Activated T-cell treated with anti-CD3 and anti-CD28 coated beads, Interleukin-2, amount 50 U/mL, for 24 hours (primary cell): ENCODE data around the gene MFSD6.

Experiments
- DNase-seq: peaks from one replicate; pipeline ENCODE4 v3.0.0-alpha.2; 2020
- H3K27ac Mint-ChIP-seq: 2 replicates; pipeline ENCODE4 v1.8.0; 2020; ENCODE audit warnings: mild to moderate bottlenecking, mixed read lengths
- H3K27me3 Mint-ChIP-seq: 2 replicates; pipeline ENCODE4 v1.8.0; 2020; ENCODE audit warnings: mixed read lengths
- H3K36me3 Mint-ChIP-seq: 2 replicates; pipeline ENCODE4 v1.8.0; 2020; ENCODE audit warnings: low read depth, mixed read lengths
- H3K4me1 Mint-ChIP-seq: 2 replicates; pipeline ENCODE4 v1.8.0; 2020; ENCODE audit warnings: low read depth, mixed read lengths
- H3K4me3 Mint-ChIP-seq: 2 replicates; pipeline ENCODE4 v1.8.0; 2020; ENCODE audit warnings: mild to moderate bottlenecking, moderate library complexity, mixed read lengths
- H3K9me3 Mint-ChIP-seq: 2 replicates; pipeline ENCODE4 v1.8.0; 2020; ENCODE audit warnings: mixed read lengths

The MFSD6 gene

GRCh38 chr2:190440113-190440512, 32.0 kb downstream of the MFSD6 start:
- Mint-ChIP-seq H3K4me3 (no peak overlapping the region), H3K9me3 (no peaks in the 10 kb centered on the region), H3K27ac (no peak overlapping the region), H3K4me1 (peaks cover 77% of the 10 kb centered on the region), H3K27me3 (no peaks in the 10 kb centered on the region), H3K36me3 (peaks cover 65% of the 10 kb centered on the region)
- DNase-seq: no peak

DNA sequence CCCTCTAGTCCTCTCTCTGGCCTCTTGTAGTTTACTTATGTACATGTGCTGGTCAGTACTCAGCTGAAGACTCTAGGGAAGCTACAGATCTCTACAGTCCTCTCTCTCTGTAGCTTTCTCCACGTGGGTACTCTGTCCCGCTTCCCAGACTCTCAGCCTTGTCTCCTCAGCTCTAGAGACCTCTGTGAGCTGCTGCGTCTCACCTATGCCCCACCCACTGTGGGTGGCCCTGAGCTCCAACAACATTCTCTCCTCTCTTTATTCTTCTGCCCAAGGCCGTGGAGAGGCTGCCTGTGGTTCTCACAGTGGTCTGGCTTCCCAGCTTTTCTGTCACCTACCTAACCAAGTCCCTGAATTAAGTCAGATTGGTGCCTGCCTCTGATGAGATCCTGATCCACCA, 33.4 kb downstream of the MFSD6 start:
- Mint-ChIP-seq H3K27me3 (no peaks in the 10 kb centered on the region), H3K27ac (no peak overlapping the region), H3K4me1 (peaks cover 78% of the 10 kb centered on the region), H3K9me3 (no peaks in the 10 kb centered on the region), H3K4me3 (no peak overlapping the region), H3K36me3 (peaks cover 51% of the 10 kb centered on the region)
- no peak for DNase-seq

DNA sequence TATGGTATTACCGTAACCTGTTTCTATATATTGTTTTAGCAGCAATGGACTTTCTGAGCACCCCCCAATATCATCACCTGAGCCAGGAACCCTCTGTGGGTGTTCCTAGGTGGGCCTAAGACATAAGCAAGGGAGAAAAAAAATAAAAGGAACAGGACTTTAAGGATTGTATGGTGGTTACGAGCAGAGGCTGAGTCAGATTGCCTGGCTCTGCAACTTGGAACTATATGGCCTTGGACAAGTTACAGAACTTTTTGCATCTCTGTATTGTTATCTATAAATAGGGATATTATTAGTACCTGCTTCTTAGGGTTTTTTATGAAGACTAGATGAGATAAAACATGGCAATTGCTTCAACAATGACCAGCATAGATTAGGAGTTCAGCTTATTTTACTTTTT, 34.9 kb downstream of the MFSD6 start:
- Mint-ChIP-seq H3K36me3 (peaks cover 36% of the 10 kb centered on the region), H3K9me3 (no peaks in the 10 kb centered on the region), H3K27ac (no peak overlapping the region), H3K4me3 (no peak overlapping the region), H3K4me1 (peaks cover 79% of the 10 kb centered on the region), H3K27me3 (no peaks in the 10 kb centered on the region)
- no peak for DNase-seq

- H3K4me3 Mint-ChIP-seq: no peak overlapping the region
- peaks cover 77% of the 10 kb centered on the region for H3K4me1 Mint-ChIP-seq
- peak overlapping the region; percentile 9 for H3K27ac Mint-ChIP-seq
- H3K9me3 Mint-ChIP-seq: no peaks in the 10 kb centered on the region
- peaks cover 27% of the 10 kb centered on the region for H3K36me3 Mint-ChIP-seq
- DNase-seq: no peak
- no peaks in the 10 kb centered on the region for H3K27me3 Mint-ChIP-seq
These were observed 35.8 kb downstream of the MFSD6 start for GRCh38 chr2:190443778-190444481.

GRCh38 chr2:190444976-190445375, 36.8 kb downstream of the MFSD6 start:
- no peaks in the 10 kb centered on the region for H3K9me3 Mint-ChIP-seq
- no peak overlapping the region for H3K4me3 Mint-ChIP-seq
- DNase-seq: no peak
- H3K27me3 Mint-ChIP-seq: no peaks in the 10 kb centered on the region
- peaks cover 21% of the 10 kb centered on the region for H3K36me3 Mint-ChIP-seq
- peaks cover 69% of the 10 kb centered on the region for H3K4me1 Mint-ChIP-seq
- H3K27ac Mint-ChIP-seq: no peak overlapping the region

GRCh38 chr2:190446193-190446592, 38.0 kb downstream of the MFSD6 start:
- Mint-ChIP-seq H3K9me3 (no peaks in the 10 kb centered on the region), H3K27ac (no peak overlapping the region), H3K36me3 (peaks cover 16% of the 10 kb centered on the region), H3K4me1 (peaks cover 66% of the 10 kb centered on the region), H3K4me3 (no peak overlapping the region), H3K27me3 (no peaks in the 10 kb centered on the region)
- no peak for DNase-seq

GRCh38 chr2:190446750-190447516, 38.8 kb downstream of the MFSD6 start:
- no peak for DNase-seq
- H3K27me3 Mint-ChIP-seq: no peaks in the 10 kb centered on the region
- no peak overlapping the region for H3K4me3 Mint-ChIP-seq
- no peak overlapping the region for H3K27ac Mint-ChIP-seq
- H3K4me1 Mint-ChIP-seq: peaks cover 67% of the 10 kb centered on the region
- H3K36me3 Mint-ChIP-seq: peaks cover 11% of the 10 kb centered on the region
- no peaks in the 10 kb centered on the region for H3K9me3 Mint-ChIP-seq

DNA sequence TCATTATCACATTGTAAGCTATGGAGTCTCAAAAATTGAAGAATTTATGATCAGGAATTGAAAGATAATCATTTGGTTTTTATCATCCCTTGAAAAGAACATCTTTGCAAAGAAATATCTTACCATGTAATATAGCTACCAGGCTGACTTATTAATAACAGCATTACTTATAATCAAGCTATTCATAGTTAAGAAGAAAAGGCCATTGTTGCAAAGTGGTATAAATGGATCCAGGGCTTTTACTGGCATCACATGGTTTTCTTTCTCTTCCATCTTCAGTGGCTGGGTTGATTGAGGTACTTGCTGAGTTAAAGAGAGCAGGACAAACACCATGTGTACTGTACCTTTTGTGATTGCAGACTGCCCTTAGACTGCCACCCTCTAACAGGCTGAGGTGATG, 39.6 kb downstream of the MFSD6 start:
- peaks cover 13% of the 10 kb centered on the region for H3K36me3 Mint-ChIP-seq
- no peak for DNase-seq
- H3K9me3 Mint-ChIP-seq: no peaks in the 10 kb centered on the region
- H3K27me3 Mint-ChIP-seq: no peaks in the 10 kb centered on the region
- H3K4me1 Mint-ChIP-seq: peaks cover 67% of the 10 kb centered on the region
- H3K4me3 Mint-ChIP-seq: no peak overlapping the region
- no peak overlapping the region for H3K27ac Mint-ChIP-seq

GRCh38 chr2:190449925-190450324, 41.8 kb downstream of the MFSD6 start:
- H3K27ac Mint-ChIP-seq: no peak overlapping the region
- DNase-seq: no peak
- no peaks in the 10 kb centered on the region for H3K27me3 Mint-ChIP-seq
- no peak overlapping the region for H3K4me3 Mint-ChIP-seq
- H3K36me3 Mint-ChIP-seq: peaks cover 28% of the 10 kb centered on the region
- peaks cover 52% of the 10 kb centered on the region for H3K4me1 Mint-ChIP-seq
- H3K9me3 Mint-ChIP-seq: no peaks in the 10 kb centered on the region

DNA sequence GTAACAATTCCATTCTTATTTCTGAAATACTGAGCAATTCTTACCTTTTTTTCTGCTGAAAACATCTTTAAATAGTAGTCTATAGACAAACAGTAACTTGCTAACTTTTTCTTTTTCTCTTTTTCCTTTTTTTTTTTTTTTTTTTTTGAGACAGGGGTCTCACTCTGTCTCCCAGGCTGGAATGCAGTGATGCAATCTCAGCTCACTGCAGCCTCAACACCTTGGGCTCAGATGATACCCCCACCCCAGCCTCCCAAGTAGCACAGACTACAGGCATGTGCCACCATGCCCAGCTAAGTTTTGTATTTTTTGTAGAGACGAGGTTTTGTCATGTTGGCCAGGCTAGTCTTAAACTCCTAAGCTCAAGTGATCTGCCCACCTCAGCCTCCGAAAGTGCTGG, 42.2 kb downstream of the MFSD6 start:
- Mint-ChIP-seq H3K9me3 (no peaks in the 10 kb centered on the region), H3K4me3 (no peak overlapping the region), H3K27me3 (no peaks in the 10 kb centered on the region), H3K36me3 (peaks cover 28% of the 10 kb centered on the region), H3K27ac (no peak overlapping the region), H3K4me1 (peaks cover 49% of the 10 kb centered on the region)
- DNase-seq: no peak

GRCh38 chr2:190451561-190452176, 43.5 kb downstream of the MFSD6 start:
- H3K27me3 Mint-ChIP-seq: no peaks in the 10 kb centered on the region
- peak overlapping the region; percentile 58 for H3K27ac Mint-ChIP-seq
- no peak overlapping the region for H3K4me3 Mint-ChIP-seq
- peaks cover 42% of the 10 kb centered on the region for H3K4me1 Mint-ChIP-seq
- no peaks in the 10 kb centered on the region for H3K9me3 Mint-ChIP-seq
- peaks cover 38% of the 10 kb centered on the region for H3K36me3 Mint-ChIP-seq
- DNase-seq: no peak

DNA sequence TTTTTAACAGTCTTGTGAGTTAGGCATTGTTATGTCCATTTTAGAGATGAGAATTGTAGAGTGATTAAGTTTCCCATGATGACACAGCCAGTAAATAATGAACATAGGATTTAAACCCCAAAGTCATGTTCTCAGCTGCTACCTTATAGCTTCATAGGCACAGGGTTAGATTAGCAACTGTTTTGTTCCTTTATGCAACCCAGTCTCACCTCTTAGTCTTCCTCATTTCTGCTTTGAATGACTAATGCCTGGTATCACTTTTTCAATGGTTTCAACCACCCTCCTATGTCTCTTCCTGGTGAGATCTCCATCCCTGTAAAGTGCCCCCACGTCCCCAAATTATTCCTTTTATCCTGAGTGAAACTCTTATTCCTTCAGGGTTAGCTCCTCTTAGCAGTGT, 44.3 kb downstream of the MFSD6 start:
- Mint-ChIP-seq H3K27ac (peak overlapping the region; percentile 3), H3K36me3 (peaks cover 45% of the 10 kb centered on the region), H3K9me3 (no peaks in the 10 kb centered on the region), H3K27me3 (no peaks in the 10 kb centered on the region), H3K4me3 (no peak overlapping the region), H3K4me1 (peaks cover 42% of the 10 kb centered on the region)
- DNase-seq: no peak

- peaks cover 56% of the 10 kb centered on the region for H3K4me1 Mint-ChIP-seq
These were observed 46.6 kb downstream of the MFSD6 start for GRCh38 chr2:190454795-190455194.

GRCh38 chr2:190455358-190456095, 47.4 kb downstream of the MFSD6 start:
- peaks cover 65% of the 10 kb centered on the region for H3K36me3 Mint-ChIP-seq
- H3K9me3 Mint-ChIP-seq: no peaks in the 10 kb centered on the region
- no peak overlapping the region for H3K4me3 Mint-ChIP-seq
- DNase-seq: no peak
- H3K27me3 Mint-ChIP-seq: no peaks in the 10 kb centered on the region
- peaks cover 59% of the 10 kb centered on the region for H3K4me1 Mint-ChIP-seq
- no peak overlapping the region for H3K27ac Mint-ChIP-seq

More at GRCh38 chr2:190454795-190455194, 46.6 kb downstream of the MFSD6 start:
- DNase-seq: no peak
- H3K27ac Mint-ChIP-seq: no peak overlapping the region
- H3K27me3 Mint-ChIP-seq: no peaks in the 10 kb centered on the region
- peaks cover 62% of the 10 kb centered on the region for H3K36me3 Mint-ChIP-seq
- no peak overlapping the region for H3K4me3 Mint-ChIP-seq
- no peaks in the 10 kb centered on the region for H3K9me3 Mint-ChIP-seq
